Measurements from ENCODE around the gene CRNN.

Gene CRNN

DNA sequence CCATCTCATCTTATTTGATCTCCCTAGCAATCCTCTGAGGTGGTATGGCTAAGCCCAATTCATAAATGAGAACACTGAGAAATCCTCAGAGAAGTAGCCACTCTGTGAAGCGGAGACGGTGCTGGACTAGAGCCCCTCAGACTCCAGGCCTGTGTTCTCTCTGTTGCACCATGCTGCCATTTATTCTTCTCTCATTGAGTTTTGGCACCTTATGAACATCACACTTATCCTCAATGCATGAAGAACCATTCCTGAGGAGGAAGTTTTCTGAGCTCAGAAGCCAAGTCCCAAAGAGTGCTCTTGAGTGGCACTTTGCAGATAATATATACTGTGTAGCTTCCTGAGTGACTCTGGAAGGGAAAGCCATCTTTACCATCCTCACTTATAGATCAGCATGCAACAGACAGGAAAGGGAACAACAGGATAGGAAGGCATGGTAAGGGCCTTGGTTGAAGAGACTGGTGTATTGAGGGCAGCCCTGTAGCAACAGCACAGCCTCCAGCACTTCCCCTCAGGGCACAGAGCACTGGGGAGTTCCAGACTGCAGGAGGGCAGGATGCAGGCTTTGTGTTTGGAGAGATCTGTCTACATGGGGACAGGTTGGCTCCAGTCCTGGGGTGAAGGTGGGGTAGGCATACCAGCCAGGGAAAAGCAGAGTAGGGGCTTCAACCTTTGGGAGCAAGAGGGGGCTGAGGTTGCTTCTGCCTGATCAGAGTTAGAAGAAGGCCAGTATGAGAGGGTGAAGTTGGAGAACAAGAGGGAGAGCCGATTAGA is 1.6 kb upstream of the CRNN start:
- no peak for DNase-seq

DNA sequence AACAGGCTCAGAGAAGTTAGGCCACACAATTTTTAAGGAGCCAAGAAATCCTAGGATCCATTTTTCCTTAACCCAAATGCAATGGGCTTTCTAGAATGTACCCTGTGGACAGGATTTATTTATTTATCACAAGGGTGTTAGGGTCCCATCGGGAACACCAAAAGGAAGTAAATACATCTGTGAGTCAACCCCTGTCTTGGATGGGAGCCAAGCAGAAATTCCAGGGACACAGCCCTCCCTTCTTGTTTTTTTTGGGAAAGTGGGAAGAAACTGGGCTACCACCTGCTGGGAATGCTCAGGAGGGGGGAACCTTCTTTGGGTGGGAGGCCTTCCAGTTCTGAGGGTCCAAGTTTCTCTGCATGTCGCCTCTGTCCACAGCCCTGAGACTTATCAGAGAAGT is 1.3 kb downstream of the CRNN start:
- DNase-seq: no peak

DNA sequence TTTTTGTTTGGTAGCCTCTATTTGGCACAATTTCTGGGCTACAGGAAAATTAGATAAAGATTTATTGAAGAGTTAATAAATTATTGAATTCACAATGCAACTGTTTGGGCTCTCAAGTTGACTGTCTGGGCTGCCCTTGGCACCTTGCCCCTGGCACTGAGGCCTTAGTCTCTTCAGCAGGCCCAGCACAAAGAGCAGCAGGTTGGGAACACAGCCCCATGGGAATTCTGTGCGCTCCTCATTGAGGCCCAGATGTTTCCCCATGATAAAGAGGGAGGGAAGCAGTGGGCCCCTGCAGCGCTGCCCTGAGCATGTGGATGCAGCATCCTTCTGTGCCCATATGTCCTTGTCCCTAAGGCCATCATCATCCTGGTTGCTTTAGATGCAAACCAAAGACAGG is 2.9 kb downstream of the CRNN start:
- no peak for DNase-seq

DNA sequence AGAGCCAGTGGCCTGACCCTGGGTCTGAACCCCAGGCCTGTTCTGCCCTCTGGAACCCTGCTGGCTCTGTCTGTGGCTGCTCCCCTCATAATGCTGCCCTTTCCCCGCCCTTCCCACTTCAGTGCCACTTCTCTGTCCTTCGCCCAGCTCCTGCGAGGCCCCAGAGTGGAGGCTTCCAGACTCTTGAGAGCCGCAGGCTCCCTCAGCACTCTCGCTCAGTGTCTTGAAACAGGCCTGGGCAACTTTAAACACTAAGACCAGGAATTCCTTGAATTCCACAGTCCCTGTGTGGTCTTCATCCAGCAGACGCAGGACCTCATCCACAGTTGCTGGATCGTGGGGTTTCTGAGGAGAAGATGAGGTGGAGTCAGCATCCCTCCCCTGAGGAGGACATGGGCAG is 3.5 kb downstream of the CRNN start:
- DNase-seq: no peak

DNA sequence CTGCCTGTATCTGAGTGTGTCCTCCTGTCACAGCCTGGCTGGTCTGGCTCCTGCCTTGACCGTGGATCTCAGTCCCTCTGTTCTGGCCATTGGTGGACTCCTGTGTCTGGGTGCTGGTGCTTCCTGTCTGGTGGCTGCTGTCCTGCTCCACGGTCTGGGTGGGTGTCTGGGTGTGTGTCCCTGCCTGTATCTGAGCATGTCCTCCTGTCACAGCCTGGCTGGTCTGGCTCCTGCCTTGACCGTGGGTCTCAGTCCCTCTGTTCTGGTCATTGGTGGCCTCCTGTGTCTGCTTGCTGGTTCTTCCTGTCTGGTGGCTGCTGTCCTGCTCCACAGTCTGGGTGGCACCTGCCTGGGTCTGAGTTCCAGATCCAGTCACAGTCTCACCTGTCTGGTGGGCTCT is 4.0 kb downstream of the CRNN start:
- no peak for DNase-seq

DNA sequence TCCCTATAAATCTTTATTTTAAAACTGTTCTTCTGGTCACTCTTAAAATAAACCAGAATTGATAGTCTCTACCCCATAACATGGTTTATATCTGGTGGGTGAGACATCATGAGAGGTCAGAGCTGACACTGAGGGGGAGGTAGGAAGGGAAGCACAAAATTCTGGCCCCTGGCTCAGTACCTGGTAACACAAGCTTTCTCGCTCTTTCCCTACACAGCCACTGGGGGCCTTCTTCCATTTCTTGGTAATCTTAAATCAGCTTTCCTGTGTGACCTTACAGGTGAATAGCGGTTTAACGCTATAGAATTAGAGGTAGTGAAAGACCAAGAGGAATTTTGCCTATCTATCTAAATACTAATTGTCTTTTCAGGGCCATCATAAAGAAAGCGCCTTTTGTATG is 5.4 kb downstream of the CRNN start:
- no peak for DNase-seq

DNA sequence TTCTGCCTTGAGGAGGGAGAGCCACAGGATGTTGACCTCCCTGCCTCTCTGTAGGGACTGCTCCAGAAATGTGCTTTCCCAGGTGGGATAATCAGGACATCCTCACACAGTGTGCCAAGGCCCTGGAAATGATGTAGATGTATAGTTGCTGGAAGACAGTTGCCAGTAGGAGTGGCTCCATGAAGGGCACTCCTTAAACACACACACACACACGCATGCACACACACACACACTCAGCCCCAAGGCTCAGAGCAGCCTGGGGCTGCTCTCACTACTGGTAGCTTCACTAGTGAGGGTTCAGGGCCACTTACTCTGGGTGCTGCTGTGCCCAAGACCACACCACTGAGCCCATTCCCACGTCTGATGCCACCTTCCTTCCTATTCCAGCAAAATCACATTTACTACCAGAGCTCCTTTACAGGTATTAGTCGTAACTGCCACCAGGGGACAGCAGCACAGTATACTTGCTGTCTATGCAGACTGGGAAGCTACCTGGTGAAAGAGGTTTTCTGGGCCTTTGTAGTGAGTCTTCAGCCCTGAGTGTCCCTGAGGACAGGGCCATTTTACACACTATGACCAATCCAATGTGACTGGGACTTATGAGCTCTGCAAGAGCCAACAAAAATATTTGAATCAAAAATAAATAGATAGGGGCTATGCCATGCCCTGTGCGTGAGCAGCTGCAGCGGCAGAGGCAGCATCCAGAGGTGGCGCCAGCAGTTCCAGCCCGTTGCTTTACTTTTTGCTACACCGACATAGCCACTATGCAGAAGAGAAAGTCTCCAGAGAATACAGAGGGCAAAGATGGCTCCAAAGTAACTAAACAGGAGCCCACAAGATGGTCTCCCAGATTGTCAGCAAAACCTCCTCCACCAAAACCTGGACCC is 15.0 kb downstream of the CRNN start:
- no peak for DNase-seq

DNA sequence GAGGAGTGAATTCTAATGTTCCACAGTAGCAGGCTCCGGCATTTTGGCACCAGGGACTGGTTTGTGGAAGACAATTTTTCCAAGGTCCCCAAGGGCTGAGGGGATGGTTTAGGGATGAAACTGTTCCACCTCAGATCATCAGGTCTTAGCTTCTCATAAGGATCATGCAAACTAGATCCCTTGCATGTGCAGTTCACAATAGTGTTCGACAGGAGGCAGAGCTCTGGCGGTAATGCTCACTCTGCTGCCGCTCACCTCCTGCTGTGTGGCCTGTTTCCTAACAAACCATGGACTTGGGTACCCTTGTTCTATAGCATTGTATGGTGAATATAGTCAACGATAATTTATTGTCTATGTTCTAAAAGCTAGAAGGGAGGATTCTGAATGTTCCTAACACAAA is 16.6 kb downstream of the CRNN start:
- no peak for DNase-seq

DNA sequence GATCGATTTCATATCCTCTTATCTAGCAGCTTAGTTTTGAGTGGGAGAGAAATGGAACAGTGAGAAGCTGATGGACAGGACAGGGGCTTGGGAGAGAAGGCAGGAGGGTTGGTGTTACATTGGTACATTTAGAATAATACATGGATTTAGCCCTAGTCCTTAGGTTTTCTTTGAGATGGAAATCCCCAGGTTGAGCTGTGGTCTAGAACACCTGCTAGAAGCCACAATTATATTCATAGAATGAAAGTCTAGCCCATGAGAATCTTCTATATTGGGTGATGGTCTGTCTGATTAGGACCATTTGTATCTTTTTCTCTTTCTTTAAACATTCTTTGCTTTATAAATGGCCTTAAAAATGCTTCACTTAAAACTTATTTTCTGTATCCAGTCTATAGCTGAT is 19.9 kb downstream of the CRNN start:
- no peak for DNase-seq

DNA sequence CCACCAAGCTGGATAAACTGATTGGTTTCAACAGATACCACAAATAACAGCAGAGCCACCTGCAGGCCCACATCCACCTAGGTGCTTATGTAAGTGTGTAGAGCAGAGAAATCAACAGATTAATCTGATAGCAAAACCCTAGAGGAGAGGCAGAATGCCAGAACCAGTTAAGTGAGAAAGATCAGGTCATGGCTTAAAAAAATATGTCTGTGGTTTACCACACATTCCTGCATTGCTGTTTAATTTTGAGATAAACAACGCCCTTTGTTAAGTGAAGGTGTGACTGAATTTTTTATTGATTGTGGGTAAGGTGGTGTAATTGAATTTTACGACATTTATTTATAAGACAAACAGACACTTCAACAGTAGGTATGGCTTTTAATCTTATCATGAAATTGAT is 21.2 kb downstream of the CRNN start:
- DNase-seq: no peak

DNA sequence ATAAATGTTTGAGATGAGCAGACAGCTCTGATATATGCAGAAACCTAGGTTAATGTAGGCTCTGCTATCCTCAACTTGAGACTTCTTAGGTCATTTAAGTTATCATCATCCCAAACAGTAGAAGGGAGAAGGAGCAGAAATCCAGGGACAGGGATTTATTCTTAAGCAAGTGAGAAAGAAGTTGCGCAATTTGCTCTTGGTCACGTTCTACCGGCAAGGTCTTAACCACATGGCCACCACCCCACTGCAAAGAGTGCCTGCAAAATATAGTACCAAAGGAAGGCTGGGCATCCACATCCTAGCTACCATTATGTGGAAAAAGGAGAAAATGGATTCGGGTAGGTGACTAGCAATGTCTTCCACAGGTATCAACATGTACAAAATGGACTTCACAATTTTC is 25.2 kb downstream of the CRNN start:
- no peak for DNase-seq

DNA sequence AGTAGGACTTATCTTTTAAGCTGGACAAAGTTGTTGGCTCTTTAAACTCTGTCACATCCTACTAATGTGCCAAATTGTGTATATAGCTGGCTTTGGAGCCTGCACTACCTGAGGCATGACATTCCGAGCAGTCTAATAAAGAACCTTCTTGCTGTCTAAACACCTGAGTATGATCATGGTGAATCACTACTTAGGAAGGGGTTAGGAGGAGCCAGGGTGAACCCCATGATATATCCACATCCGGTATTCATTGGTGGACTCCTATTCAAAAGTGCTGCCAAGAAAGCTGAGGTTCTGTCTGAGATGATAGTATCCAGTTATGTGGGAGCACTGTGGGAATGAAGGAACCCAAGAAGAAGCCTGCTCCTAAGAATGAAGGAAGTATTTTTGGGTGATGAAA is 27.1 kb downstream of the CRNN start:
- no peak for DNase-seq

DNA sequence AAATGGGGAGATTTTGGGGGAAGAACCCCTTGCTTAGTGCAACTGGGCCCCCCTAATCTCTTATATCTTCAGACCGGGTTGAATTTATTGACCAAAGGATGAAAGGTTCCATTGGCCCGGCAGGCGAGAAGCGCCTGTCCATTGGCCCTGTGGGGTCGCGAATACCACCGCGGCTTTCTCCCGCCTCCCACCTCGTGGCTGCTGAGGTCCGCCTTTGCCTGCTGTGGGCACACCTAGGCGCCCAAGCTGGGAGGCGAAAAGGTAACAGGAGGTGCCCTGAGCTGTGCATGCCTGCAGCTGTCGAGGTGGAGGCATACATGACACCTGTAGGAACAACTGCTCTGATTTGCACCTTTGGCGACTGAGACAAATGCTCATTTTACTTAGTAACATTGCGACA is 33.1 kb downstream of the CRNN start:
- no peak for DNase-seq

DNA sequence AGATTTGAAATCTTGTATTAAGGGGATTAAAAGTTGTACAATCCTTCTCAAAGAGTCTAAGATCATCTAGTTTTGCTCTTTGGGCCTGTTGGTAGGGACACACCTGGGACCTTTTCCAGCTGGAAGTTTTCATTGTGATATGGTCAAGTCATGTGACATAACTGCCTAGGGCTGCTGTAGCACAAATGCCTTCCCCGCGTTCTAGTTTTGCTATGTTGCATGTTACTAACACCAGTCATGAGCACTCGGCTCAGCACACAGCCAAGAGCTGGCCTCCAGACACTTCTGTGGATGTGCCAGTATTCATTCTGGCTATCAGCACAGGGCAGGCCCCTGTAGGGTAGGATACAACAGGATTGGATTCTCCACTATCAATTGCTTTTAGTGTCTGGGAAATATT is 39.6 kb downstream of the CRNN start:
- DNase-seq: no peak

DNA sequence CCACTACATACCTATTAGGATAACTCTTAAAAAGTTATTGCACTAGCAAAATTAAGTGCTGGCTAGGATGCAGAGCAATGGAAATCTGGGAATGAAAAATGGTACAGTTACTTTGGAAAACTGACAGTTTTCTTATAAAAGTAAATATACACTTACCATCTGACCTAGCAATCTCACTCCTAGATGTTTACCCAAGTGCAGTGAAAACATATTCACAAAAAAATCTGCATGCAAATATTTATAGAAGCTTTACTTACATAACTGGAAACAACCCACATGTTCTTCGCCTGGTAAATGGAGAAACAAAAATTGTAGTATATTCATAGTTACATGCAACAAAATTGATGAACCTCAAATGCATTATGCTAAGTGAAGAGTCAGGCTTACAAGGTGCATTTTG is 41.4 kb downstream of the CRNN start:
- DNase-seq: no peak

DNA sequence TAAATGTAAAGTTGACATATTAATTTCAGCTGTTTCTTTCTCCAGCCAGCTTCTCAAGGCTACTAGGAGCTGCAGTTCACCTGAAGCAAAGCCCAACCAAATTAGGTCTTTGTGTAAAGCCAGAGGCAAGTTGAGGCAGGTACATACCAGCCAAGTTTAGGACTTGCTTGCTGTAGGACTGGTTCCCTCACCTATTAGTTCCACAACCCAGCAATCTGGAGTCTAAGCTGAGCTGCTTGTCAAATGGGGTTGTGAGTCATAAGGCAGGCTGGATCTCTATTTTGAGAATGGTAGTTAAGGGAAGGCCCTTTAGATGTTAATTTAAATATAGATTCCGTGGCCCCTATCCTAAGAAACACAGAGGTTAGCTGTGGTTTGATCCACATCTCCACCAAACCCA is 46.6 kb downstream of the CRNN start:
- DNase-seq: no peak

DNA sequence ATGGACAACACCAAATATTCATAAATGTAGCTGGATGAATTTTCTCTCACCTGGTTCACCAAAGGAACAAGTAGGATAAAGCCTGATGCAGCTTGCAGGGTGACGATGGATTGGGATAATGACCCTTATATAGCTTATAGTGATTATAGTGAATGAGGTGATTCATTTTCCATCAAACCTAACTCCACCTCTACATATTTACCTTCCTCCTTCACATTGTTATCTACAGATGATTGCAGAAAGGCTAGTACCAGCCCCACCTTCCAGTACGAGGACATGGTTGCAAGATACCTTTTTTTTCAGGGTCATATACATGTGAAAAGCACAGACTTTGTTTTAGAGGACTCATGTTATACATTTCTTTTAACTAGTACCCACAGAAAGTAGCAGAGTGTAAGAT is 54.2 kb downstream of the CRNN start, which contains the start of gene FLG2:
Gene FLG2, minus strand, starts transcription at position 101 of the 400 bp plus-strand sequence. CDS start 1,122 bp downstream, outside the sequence.
- no peak for DNase-seq
